ENCODE data around the gene SSC5D. TPM values are rescaled to one million over a fixed set of nuclear protein-coding genes. Genes with fewer than 3 reads are reported as not detected.

SSC5D gene
- total and polyA plus RNA-seq, 9 of the 15 experiments (the other 6 are each of a cell fraction or from before 2014, with no cell fraction given): 0.04 to 0.71 (median 0.14) TPM; not detected in 2

- TF ChIP-seq CHD4 (IDR thresholded peaks at IDR 0.05; ENCODE audit: insufficient read depth, insufficient replicate concordance, low read depth, low read length, poor library complexity, severe bottlenecking): no peak
- no peak for TF ChIP-seq NR2C2 (CRISPR knock-in tag; IDR thresholded peaks at IDR 0.05)
- TF ChIP-seq NR2C2 (tag; IDR thresholded peaks at IDR 0.05): peak; percentile 78
- no peak for TF ChIP-seq ZNF239 (CRISPR knock-in tag; IDR thresholded peaks at IDR 0.05)
- no peak for TF ChIP-seq PTRF (tag; IDR thresholded peaks at IDR 0.05)
- no peak for TF ChIP-seq EWSR1 (IDR thresholded peaks at IDR 0.05; ENCODE audit: borderline replicate concordance, low read depth, partially characterized antibody)
- peak in 1 of 2 experiments; percentile 45; a peak in 1 of 4 replicates for TF ChIP-seq SRF (CRISPR knock-in tag; IDR thresholded peaks at IDR 0.05)
- no peak for TF ChIP-seq ERF (CRISPR knock-in tag; IDR thresholded peaks at IDR 0.05)
- TF ChIP-seq SREBF1 (IDR thresholded peaks at IDR 0.05; ENCODE audit: borderline replicate concordance, low read depth, low read length): no peak
Observed at GRCh38 chr19:55460670-55461258, 27.5 kb upstream of the SSC5D start (continued).

- peaks cover 18% of the 10 kb centered on the region; the same call in 2 of the 3 replicates for H3K36me3 ChIP-seq (ENCODE audit: control insufficient read depth, insufficient read depth, low read length)
- peak within 1 kb of the TSS; percentile 99 for H3K4me2 ChIP-seq (ENCODE audit: insufficient read depth, low read length)
- DNase-seq (ENCODE audit: extremely low read depth in 1 of 4, low spot score in 3 of 4) (peak; percentile 95 to 100 (median 98)), ATAC-seq (peak; percentile 96), FAIRE-seq (peak; percentile 97)
- WGBS (ENCODE audit: insufficient coverage, low coverage, missing lambda C conversion rate): under 1% methylated on average over 52 of the region's 54 CpGs
- in situ Hi-C loops (cut with MboI): no loop called here
- H3K9me1 ChIP-seq (ENCODE audit: control insufficient read depth, insufficient read depth, low read length): no peaks in the 10 kb centered on the region
- H3K4me1 ChIP-seq (replicated peaks in 1 of 2; ENCODE audit: control insufficient read depth in 2 of 2, insufficient read depth in 2 of 2, low read length in 2 of 2): peaks cover 30 to 74% of the 10 kb centered on the region in 2 experiments
- ChIA-PET POLR2A (interaction anchor here (0.5 to 2.1 kb wide), 10 partner anchors 8 to 840 kb away, joined by 3 to 10 read pairs (median 3); partner anchors contain the start of genes TMEM238, UBE2S and ZNF628), CTCF (ENCODE audit: low intra/inter-chr PET ratio) (no interaction called here)
- H3K9me3 ChIP-seq (replicated peaks; ENCODE audit: control insufficient read depth, insufficient read depth, low read depth, low read length): no peaks in the 10 kb centered on the region
- H4K20me1 ChIP-seq (replicated peaks; ENCODE audit: control insufficient read depth, insufficient read depth, low read length): no peaks in the 10 kb centered on the region
- intact Hi-C loops (cut with micrococcal nuclease): loop anchor here (1.0 kb wide), 1 partner anchor 8 kb away; no protein-coding TSS in a partner anchor
- H2AFZ ChIP-seq (ENCODE audit: low read depth, low read length): peak within 1 kb of the TSS; percentile 88
- peak within 1 kb of the TSS; percentile 98 for H3K27ac ChIP-seq (ENCODE audit: extremely low read depth, low read depth, low read length)
- peak within 1 kb of the TSS; percentile 97 to 98 for H3K9ac ChIP-seq (ENCODE audit: insufficient read depth in 1 of 2, low read depth in 2 of 2, low read length in 2 of 2)
- BruUV-seq (replicated peaks): no TSS peak
- no peaks in the 10 kb centered on the region for H3K27me3 ChIP-seq (ENCODE audit: control insufficient read depth in 2 of 2, insufficient read depth in 2 of 2, low read length in 2 of 2)
- H3K79me2 ChIP-seq (ENCODE audit: control insufficient read depth, insufficient read depth, low read length): peaks cover 43% of the 10 kb centered on the region
- peak within 1 kb of the TSS; percentile 81 for H3K4me3 ChIP-seq
- TF ChIP-seq, protein P1, sequence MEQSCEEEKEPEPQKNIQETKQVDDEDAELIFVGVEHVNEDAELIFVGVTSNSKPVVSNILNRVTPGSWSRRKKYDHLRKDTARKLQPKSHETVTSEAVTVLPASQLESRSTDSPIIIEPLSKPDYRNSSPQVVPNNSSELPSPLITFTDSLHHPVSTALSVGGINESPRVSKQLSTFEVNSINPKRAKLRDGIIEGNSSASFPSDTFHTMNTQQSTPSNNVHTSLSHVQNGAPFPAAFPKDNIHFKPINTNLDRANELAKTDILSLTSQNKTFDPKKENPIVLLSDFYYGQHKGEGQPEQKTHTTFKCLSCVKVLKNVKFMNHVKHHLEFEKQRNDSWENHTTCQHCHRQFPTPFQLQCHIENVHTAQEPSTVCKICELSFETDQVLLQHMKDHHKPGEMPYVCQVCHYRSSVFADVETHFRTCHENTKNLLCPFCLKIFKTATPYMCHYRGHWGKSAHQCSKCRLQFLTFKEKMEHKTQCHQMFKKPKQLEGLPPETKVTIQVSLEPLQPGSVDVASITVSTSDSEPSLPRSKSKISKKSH (CRISPR knock-in tag; IDR thresholded peaks at IDR 0.05): no peak
- TF ChIP-seq RBM39 (optimal IDR thresholded peaks at IDR 0.05; ENCODE audit: low read depth, low read length): no peak
- TF ChIP-seq ZNF408 (CRISPR knock-in tag; IDR thresholded peaks at IDR 0.05; ENCODE audit: low read depth): no peak
- TF ChIP-seq, protein P2, sequence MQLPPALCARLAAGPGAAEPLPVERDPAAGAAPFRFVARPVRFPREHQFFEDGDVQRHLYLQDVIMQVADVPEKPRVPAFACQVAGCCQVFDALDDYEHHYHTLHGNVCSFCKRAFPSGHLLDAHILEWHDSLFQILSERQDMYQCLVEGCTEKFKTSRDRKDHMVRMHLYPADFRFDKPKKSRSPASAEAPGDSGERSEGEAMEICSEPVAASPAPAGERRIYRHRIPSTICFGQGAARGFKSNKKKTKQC (CRISPR knock-in tag; IDR thresholded peaks at IDR 0.05): peak; percentile 90
- TF ChIP-seq SMAD3 (CRISPR knock-in tag; conservative IDR thresholded peaks at IDR 0.05): no peak
- TF ChIP-seq SMARCC2 (IDR thresholded peaks at IDR 0.05; ENCODE audit: low read depth): no peak
- peak; percentile 76 for TF ChIP-seq SIN3B (IDR thresholded peaks at IDR 0.05; ENCODE audit: low read depth)
- TF ChIP-seq GATAD2A (IDR thresholded peaks at IDR 0.05): no peak
- TF ChIP-seq, protein P3, sequence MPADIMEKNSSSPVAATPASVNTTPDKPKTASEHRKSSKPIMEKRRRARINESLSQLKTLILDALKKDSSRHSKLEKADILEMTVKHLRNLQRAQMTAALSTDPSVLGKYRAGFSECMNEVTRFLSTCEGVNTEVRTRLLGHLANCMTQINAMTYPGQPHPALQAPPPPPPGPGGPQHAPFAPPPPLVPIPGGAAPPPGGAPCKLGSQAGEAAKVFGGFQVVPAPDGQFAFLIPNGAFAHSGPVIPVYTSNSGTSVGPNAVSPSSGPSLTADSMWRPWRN (IDR thresholded peaks at IDR 0.05; ENCODE audit: low read depth): no peak; the same call in 1 of the 2 replicates
Observed at GRCh38 chr19:55461259-55461973, 26.8 kb upstream of the SSC5D start, which contains the start of gene ISOC2. Gene ISOC2 (minus strand): TSS chr19:55461642. CDS start chr19:55456486, 5,156 bp downstream.
